VCaP (cell line): ENCODE measurements around the gene G6PD.

Source experiments
- H3K27ac ChIP-seq: fragments of 450-650 bp; 2 replicates; pipeline ENCODE4 v1.5.1; 2017
- CTCF ChIP-seq: fragments of 450-650 bp; conservative IDR thresholded peaks from 2 replicates; pipeline ENCODE4 v1.5.1; 2017; ENCODE audit warnings: mild to moderate bottlenecking, moderate library complexity

The G6PD gene

GRCh38 chrX:154517101-154517781 is 29.4 kb downstream of the G6PD start:
- no peak for TF ChIP-seq CTCF
- H3K27ac ChIP-seq, result peak overlapping the region; percentile 86

- peak overlapping the region; percentile 86 for H3K27ac ChIP-seq
- TF ChIP-seq CTCF, result no peak
Observed at GRCh38 chrX:154516656-154517100, 30.0 kb downstream of the G6PD start.

GRCh38 chrX:154515966-154516655 is 30.5 kb downstream of the G6PD start, which contains the start of gene FAM3A:
FAM3A (minus strand) TSS chrX:154516232; CDS start chrX:154515772, 460 bp downstream.
- H3K27ac ChIP-seq, result peak within 1 kb of the TSS; percentile 86
- no peak for TF ChIP-seq CTCF

- peak overlapping the region; percentile 86 for H3K27ac ChIP-seq
- TF ChIP-seq CTCF, result no peak
Observed at GRCh38 chrX:154515090-154515965, 31.3 kb downstream of the G6PD start.

GRCh38 chrX:154513716-154514115 is 32.9 kb downstream of the G6PD start:
- no peak for TF ChIP-seq CTCF
- no peak overlapping the region for H3K27ac ChIP-seq

GRCh38 chrX:154512879-154513553 is 33.6 kb downstream of the G6PD start:
- TF ChIP-seq CTCF, result no peak

More at GRCh38 chrX:154512879-154513553, 33.6 kb downstream of the G6PD start:
- no peak overlapping the region for H3K27ac ChIP-seq
